GM12878 (cell line): ENCODE results near the gene GALNT16.

Experiments used
- CBX3 ChIP-seq: fragments of 200-600 bp; sonication (generic); IDR thresholded peaks from 2 replicates; pipeline ENCODE4 v1.6.1; 2016; ENCODE audit warnings: low read depth, borderline replicate concordance
- CEBPB ChIP-seq, 2 experiments: fragments of 150-350 bp in 1 of 2; IDR thresholded peaks; 2 replicates each; pipeline ENCODE4 v1.6.1; 2012 to 2014; ENCODE audit warnings: low read depth in 2 of 2, low read length in 2 of 2, borderline replicate concordance in 1 of 2, inconsistent platforms in 1 of 2
- GABPA ChIP-seq: IDR thresholded peaks from 2 replicates; pipeline ENCODE4 v1.6.1; 2014; ENCODE audit warnings: antibody characterized with exemption, low read depth, mild to moderate bottlenecking, inconsistent platforms
- NFYB ChIP-seq: IDR thresholded peaks from 2 replicates; pipeline ENCODE4 v1.6.1; 2011; ENCODE audit warnings: low read depth, mild to moderate bottlenecking, low read length, improper control_type of control experiment, moderate library complexity; ENCODE audit not compliant: insufficient read depth
- RAD21 ChIP-seq: IDR thresholded peaks from 2 replicates; pipeline ENCODE4 v1.6.1; 2011; ENCODE audit warnings: mild to moderate bottlenecking, low read depth, low read length, moderate library complexity; ENCODE audit not compliant: insufficient read depth
- SMC3 ChIP-seq: IDR thresholded peaks from 2 replicates; pipeline ENCODE4 v1.6.1; 2011; ENCODE audit warnings: low read length, improper control_type of control experiment, borderline replicate concordance
- SP1 ChIP-seq: IDR thresholded peaks from one replicate; pipeline ENCODE4 v1.6.1; 2011; ENCODE audit warnings: low read depth, low read length
- TF ChIP-seq, protein P1 (sequence below): IDR thresholded peaks from 2 replicates; pipeline ENCODE4 v1.6.1; 2012; ENCODE audit warnings: mild to moderate bottlenecking, low read depth, low read length
- TF ChIP-seq, protein P2 (sequence below): fragments of 450-650 bp; IDR thresholded peaks from 2 replicates; pipeline ENCODE4 v1.6.1; 2016; ENCODE audit warnings: mild to moderate bottlenecking
- TF ChIP-seq, protein P3 (sequence below), 3 experiments: IDR thresholded peaks in 2 of 3; conservative IDR thresholded peaks in 1 of 3; 2 replicates each; pipeline ENCODE4 v1.5.1; 2011; ENCODE audit warnings: low read depth in 3 of 3, low read length in 3 of 3, mild to moderate bottlenecking in 3 of 3, control low read depth in 2 of 3, moderate library complexity in 2 of 3, inconsistent platforms in 1 of 3, mixed read lengths in 1 of 3; ENCODE audit not compliant: control insufficient read depth in 2 of 3, insufficient read depth in 1 of 3; ENCODE audit errors: extremely low read depth in 1 of 3

DNA sequence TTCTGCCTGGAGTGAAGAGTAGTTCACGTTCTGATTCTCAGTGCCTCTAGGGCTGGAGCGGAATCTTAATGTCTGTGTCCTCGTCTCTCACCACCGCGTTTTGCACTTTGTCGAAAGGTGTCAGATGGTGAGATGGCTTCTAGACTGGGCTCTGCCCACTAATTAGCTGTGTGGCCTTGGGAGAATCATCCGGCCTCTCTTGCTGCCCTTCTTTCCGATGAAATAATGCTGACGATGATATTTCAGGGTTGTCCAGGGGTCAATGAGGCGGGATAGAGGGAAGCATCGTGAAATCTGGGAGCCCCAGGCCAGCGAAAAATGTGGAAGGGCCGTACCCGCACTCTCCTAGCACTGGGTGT, 811 bp upstream of the GALNT16 start:
- TF ChIP-seq GABPA, result no peak
- TF ChIP-seq, protein P1, sequence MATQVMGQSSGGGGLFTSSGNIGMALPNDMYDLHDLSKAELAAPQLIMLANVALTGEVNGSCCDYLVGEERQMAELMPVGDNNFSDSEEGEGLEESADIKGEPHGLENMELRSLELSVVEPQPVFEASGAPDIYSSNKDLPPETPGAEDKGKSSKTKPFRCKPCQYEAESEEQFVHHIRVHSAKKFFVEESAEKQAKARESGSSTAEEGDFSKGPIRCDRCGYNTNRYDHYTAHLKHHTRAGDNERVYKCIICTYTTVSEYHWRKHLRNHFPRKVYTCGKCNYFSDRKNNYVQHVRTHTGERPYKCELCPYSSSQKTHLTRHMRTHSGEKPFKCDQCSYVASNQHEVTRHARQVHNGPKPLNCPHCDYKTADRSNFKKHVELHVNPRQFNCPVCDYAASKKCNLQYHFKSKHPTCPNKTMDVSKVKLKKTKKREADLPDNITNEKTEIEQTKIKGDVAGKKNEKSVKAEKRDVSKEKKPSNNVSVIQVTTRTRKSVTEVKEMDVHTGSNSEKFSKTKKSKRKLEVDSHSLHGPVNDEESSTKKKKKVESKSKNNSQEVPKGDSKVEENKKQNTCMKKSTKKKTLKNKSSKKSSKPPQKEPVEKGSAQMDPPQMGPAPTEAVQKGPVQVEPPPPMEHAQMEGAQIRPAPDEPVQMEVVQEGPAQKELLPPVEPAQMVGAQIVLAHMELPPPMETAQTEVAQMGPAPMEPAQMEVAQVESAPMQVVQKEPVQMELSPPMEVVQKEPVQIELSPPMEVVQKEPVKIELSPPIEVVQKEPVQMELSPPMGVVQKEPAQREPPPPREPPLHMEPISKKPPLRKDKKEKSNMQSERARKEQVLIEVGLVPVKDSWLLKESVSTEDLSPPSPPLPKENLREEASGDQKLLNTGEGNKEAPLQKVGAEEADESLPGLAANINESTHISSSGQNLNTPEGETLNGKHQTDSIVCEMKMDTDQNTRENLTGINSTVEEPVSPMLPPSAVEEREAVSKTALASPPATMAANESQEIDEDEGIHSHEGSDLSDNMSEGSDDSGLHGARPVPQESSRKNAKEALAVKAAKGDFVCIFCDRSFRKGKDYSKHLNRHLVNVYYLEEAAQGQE, result no peak
- TF ChIP-seq, protein P2, sequence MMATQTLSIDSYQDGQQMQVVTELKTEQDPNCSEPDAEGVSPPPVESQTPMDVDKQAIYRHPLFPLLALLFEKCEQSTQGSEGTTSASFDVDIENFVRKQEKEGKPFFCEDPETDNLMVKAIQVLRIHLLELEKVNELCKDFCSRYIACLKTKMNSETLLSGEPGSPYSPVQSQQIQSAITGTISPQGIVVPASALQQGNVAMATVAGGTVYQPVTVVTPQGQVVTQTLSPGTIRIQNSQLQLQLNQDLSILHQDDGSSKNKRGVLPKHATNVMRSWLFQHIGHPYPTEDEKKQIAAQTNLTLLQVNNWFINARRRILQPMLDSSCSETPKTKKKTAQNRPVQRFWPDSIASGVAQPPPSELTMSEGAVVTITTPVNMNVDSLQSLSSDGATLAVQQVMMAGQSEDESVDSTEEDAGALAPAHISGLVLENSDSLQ, result no peak
- no peak for TF ChIP-seq SMC3
- no peak for TF ChIP-seq CBX3
- no peak for TF ChIP-seq RAD21
- no peak for TF ChIP-seq SP1
- TF ChIP-seq, protein P3, sequence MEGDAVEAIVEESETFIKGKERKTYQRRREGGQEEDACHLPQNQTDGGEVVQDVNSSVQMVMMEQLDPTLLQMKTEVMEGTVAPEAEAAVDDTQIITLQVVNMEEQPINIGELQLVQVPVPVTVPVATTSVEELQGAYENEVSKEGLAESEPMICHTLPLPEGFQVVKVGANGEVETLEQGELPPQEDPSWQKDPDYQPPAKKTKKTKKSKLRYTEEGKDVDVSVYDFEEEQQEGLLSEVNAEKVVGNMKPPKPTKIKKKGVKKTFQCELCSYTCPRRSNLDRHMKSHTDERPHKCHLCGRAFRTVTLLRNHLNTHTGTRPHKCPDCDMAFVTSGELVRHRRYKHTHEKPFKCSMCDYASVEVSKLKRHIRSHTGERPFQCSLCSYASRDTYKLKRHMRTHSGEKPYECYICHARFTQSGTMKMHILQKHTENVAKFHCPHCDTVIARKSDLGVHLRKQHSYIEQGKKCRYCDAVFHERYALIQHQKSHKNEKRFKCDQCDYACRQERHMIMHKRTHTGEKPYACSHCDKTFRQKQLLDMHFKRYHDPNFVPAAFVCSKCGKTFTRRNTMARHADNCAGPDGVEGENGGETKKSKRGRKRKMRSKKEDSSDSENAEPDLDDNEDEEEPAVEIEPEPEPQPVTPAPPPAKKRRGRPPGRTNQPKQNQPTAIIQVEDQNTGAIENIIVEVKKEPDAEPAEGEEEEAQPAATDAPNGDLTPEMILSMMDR (IDR thresholded peaks at IDR 0.05 in 2 of 3, conservative IDR thresholded peaks at IDR 0.05 in 1 of 3; ENCODE audit: control insufficient read depth in 2 of 3, extremely low read depth in 1 of 3, insufficient read depth in 1 of 3, low read depth in 3 of 3, low read length in 3 of 3), result no peak
- no peak for TF ChIP-seq CEBPB (IDR thresholded peaks at IDR 0.05; ENCODE audit: borderline replicate concordance in 1 of 2, low read depth in 2 of 2, low read length in 2 of 2)
- TF ChIP-seq NFYB, result no peak
